Ascending aorta (tissue), 2 donors: Measurements from ENCODE around the gene ATP4A. TPM values are rescaled to one million over a fixed set of nuclear protein-coding genes. Genes with fewer than 3 reads are reported as not detected.
A peak's percentile ranks its signal among the peaks of the same experiment; 100 is the strongest.

Source experiments
- DNase-seq, 2 donors: peaks; one replicate each; pipeline ENCODE4 v3.0.0-alpha.2; 2019; ENCODE audit warnings: low spot score in 2 of 2
- H3K27ac ChIP-seq, 2 donors: fragments of 200-600 bp; sonication (generic); one replicate each; pipeline ENCODE4 v1.5.1; 2016 to 2017; ENCODE audit warnings: mild to moderate bottlenecking in 1 of 2
- H3K27me3 ChIP-seq: fragments of 200-600 bp; sonication (generic); one replicate; pipeline ENCODE4 v1.5.1; 2017
- H3K36me3 ChIP-seq, 2 donors: fragments of 200-600 bp; sonication (generic); one replicate each; pipeline ENCODE4 v1.5.1; 2016
- H3K4me1 ChIP-seq, 2 donors: fragments of 200-600 bp; sonication (generic); one replicate each; pipeline ENCODE4 v1.5.1; 2016 to 2017; ENCODE audit warnings: mild to moderate bottlenecking in 1 of 2
- H3K4me3 ChIP-seq, 2 donors: fragments of 200-600 bp; sonication (generic); one replicate each; pipeline ENCODE4 v1.5.1; 2016 to 2017; ENCODE audit warnings: mild to moderate bottlenecking in 1 of 2
- H3K9me3 ChIP-seq, 2 donors: fragments of 200-600 bp; sonication (generic); one replicate each; pipeline ENCODE4 v1.5.1; 2016
- CTCF ChIP-seq, 3 experiments: fragments of 200-600 bp in 2 of 3; fragments of 450-650 bp in 1 of 3; sonication (generic) in 2 of 3; IDR thresholded peaks; one replicate each; pipeline ENCODE4 v1.5.1; 2016 to 2019; ENCODE audit warnings: antibody characterized with exemption in 3 of 3, mild to moderate bottlenecking in 1 of 3, moderate library complexity in 1 of 3
- intact Hi-C: fragments of 100-400 bp; cut with DNase I; formaldehyde crosslinking; loops from one replicate; pipeline ENCODE4 v1.15.1; 2023
- total RNA-seq: library from RNA; depleted of rRNA; stranded (reverse); fragments of >200 nt; gene quantifications from one replicate; pipeline ENCODE4 v1.1.0, GENCODE V29; 2016

The ATP4A gene
- total RNA-seq, 1 donor from 2014 or later, result not detected

GRCh38 chr19:35549879-35550523, 13.5 kb downstream of the ATP4A start:
- intact Hi-C loops, result loop anchor here (1.0 to 10.0 kb wide), 5 partner anchors 92 to 875 kb away; partner anchors contain the start of genes ARHGAP33, ETV2, SCGB2B2 and USF2
- no peak for DNase-seq

GRCh38 chr19:35549174-35549788, 14.2 kb downstream of the ATP4A start:
- intact Hi-C loops, result loop anchor here (1.0 to 10.0 kb wide), 5 partner anchors 93 to 874 kb away; partner anchors contain the start of genes ARHGAP33, ETV2, SCGB2B2 and USF2
- Histone ChIP-seq H3K36me3 (peaks cover 0 to 3% of the 10 kb centered on the region in 2 donors), H3K9me3 (no peaks in the 10 kb centered on the region), H3K4me1 (peaks cover 0 to 15% of the 10 kb centered on the region in 2 donors), H3K27me3 (no peaks in the 10 kb centered on the region), H3K27ac (no peak overlapping the region), H3K4me3 (no peak overlapping the region)
- no peak for DNase-seq
- peak; percentile 49 to 73 (median 53) for TF ChIP-seq CTCF (IDR thresholded peaks at IDR 0.05)

More at GRCh38 chr19:35549879-35550523, 13.5 kb downstream of the ATP4A start:
- Histone ChIP-seq H3K27ac (no peak overlapping the region), H3K4me3 (no peak overlapping the region), H3K9me3 (no peaks in the 10 kb centered on the region), H3K36me3 (peaks cover 0 to 3% of the 10 kb centered on the region in 2 donors), H3K4me1 (peaks cover 0 to 10% of the 10 kb centered on the region in 2 donors), H3K27me3 (no peaks in the 10 kb centered on the region)
- no peak for TF ChIP-seq CTCF (IDR thresholded peaks at IDR 0.05)

GRCh38 chr19:35546532-35546931, 16.9 kb downstream of the ATP4A start:
- peaks cover 0 to 15% of the 10 kb centered on the region in 2 donors for H3K4me1 ChIP-seq
- peak overlapping the region; percentile 87 to 88 for H3K4me3 ChIP-seq
- intact Hi-C loops, result loop anchor here (5.0 to 10.0 kb wide), 4 partner anchors 96 to 872 kb away; partner anchors contain the start of genes ARHGAP33, ETV2, SCGB2B2 and USF2
- H3K27ac ChIP-seq, result no peak overlapping the region
- peaks cover 0 to 3% of the 10 kb centered on the region in 2 donors for H3K36me3 ChIP-seq
- DNase-seq, result no peak
- H3K9me3 ChIP-seq, result no peaks in the 10 kb centered on the region
- no peaks in the 10 kb centered on the region for H3K27me3 ChIP-seq
- no peak for TF ChIP-seq CTCF (IDR thresholded peaks at IDR 0.05)

GRCh38 chr19:35545855-35546381, 17.5 kb downstream of the ATP4A start:
- H3K4me3 ChIP-seq, result peak overlapping the region; percentile 87 to 88
- no peaks in the 10 kb centered on the region for H3K27me3 ChIP-seq
- no peaks in the 10 kb centered on the region for H3K9me3 ChIP-seq
- H3K27ac ChIP-seq, result peak overlapping the region; percentile 76 to 88
- H3K36me3 ChIP-seq, result peaks cover 0 to 3% of the 10 kb centered on the region in 2 donors
- peaks cover 0 to 15% of the 10 kb centered on the region in 2 donors for H3K4me1 ChIP-seq
- DNase-seq, result peak in 1 of 2 donors; percentile 78
- no peak for TF ChIP-seq CTCF (IDR thresholded peaks at IDR 0.05)
- intact Hi-C loops, result loop anchor here (1.0 to 10.0 kb wide), 8 partner anchors 35 to 871 kb away; partner anchors contain the start of genes ARHGAP33, ETV2, HAUS5 and RBM42

- peak; percentile 65 to 96 for DNase-seq
- Histone ChIP-seq H3K4me1 (peaks cover 0 to 15% of the 10 kb centered on the region in 2 donors), H3K4me3 (peak within 1 kb of the TSS; percentile 87 to 88), H3K27me3 (no peaks in the 10 kb centered on the region), H3K36me3 (peaks cover 0 to 3% of the 10 kb centered on the region in 2 donors), H3K9me3 (no peaks in the 10 kb centered on the region), H3K27ac (peak within 1 kb of the TSS; percentile 76 to 88)
- intact Hi-C loops, result loop anchor here (1.0 to 10.0 kb wide), 8 partner anchors 34 to 870 kb away; partner anchors contain the start of genes ARHGAP33, ETV2, HAUS5 and RBM42
- no peak for TF ChIP-seq CTCF (IDR thresholded peaks at IDR 0.05)
Observed at GRCh38 chr19:35545001-35545854, 18.2 kb downstream of the ATP4A start, which contains the start of gene TMEM147. Gene TMEM147 (plus strand): TSS chr19:35545626. CDS start chr19:35545740, 114 bp downstream.
